K562 (cell line): Measurements from ENCODE around the gene CLIP1. TPM values are rescaled to one million over a fixed set of nuclear protein-coding genes. Genes with fewer than 3 reads are reported as not detected.

ENCODE experiments used
- ATAC-seq: fragments of 200-7000 bp; cut with Tn5 transposase; 3 replicates; pipeline ENCODE4 v1.9.1; 2020; ENCODE audit warnings: moderate library complexity
- BruUV-seq: library from RNA; stranded (reverse); fragments of 400-500 nt; replicated peaks from 2 replicates; lab custom pipeline; 2021; lab: Mats Ljungman, UMichigan
- CTCF ChIA-PET: fragments of 300-600 bp; formaldehyde crosslinking; extraction: SDS; loops from one replicate; lab custom pipeline; 2021; ENCODE audit warnings: low intra/inter-chr PET ratio; lab: Yijun Ruan, JAX
- POLR2A ChIA-PET: fragments of 300-600, 350-650 bp; sonication (Branson Sonifier 250); formaldehyde crosslinking; extraction: SDS; loops from one replicate; lab custom pipeline; 2021; ENCODE audit warnings: antibody characterized with exemption, inconsistent platforms; lab: Yijun Ruan, JAX
- DNase-seq, 4 experiments: peaks; one replicate each; pipeline versions ENCODE4 v3.0.0 to v3.0.0-alpha.2; 2011 to 2018; ENCODE audit warnings: low spot score in 3 of 4, mixed read lengths in 3 of 4; ENCODE audit errors: extremely low read depth in 1 of 4
- FAIRE-seq: peaks from 2 replicates; lab custom pipeline; 2011; peaks lifted over from hg19 to GRCh38; lab: Jason Lieb, UNC
- H2AFZ ChIP-seq: 2 replicates; pipeline ENCODE4 v1.6.0; 2011; ENCODE audit warnings: low read depth, low read length, control low read depth, inconsistent platforms
- H3K27ac ChIP-seq: fragments of 200-600 bp; 3 replicates; pipeline ENCODE4 v1.8.0; 2011; ENCODE audit warnings: low read depth, mild to moderate bottlenecking, control low read depth, inconsistent platforms, low read length, moderate library complexity, mixed read lengths; ENCODE audit errors: extremely low read depth
- H3K27me3 ChIP-seq, 2 experiments: fragments of 300-600 bp in 1 of 2; 2 replicates in 1 of 2; 3 replicates in 1 of 2; pipeline versions ENCODE4 v1.6.0 to v1.8.0; 2011; ENCODE audit warnings: inconsistent platforms in 2 of 2, low read length in 2 of 2, mild to moderate bottlenecking in 1 of 2, mixed read lengths in 1 of 2, moderate library complexity in 1 of 2; ENCODE audit not compliant: control insufficient read depth in 2 of 2, insufficient read depth in 2 of 2
- H3K36me3 ChIP-seq: fragments of 300-600 bp; 3 replicates; pipeline ENCODE4 v1.8.0; 2011; ENCODE audit warnings: mild to moderate bottlenecking, low read length, inconsistent platforms; ENCODE audit not compliant: control insufficient read depth, insufficient read depth
- H3K4me1 ChIP-seq, 2 experiments: fragments of 200-600 bp in 1 of 2; replicated peaks in 1 of 2; 2 replicates in 1 of 2; 3 replicates in 1 of 2; pipeline versions ENCODE4 v1.5.1 to v1.8.0; 2011; ENCODE audit warnings: inconsistent platforms in 2 of 2, low read length in 2 of 2, mild to moderate bottlenecking in 1 of 2, mixed read lengths in 1 of 2, moderate library complexity in 1 of 2; ENCODE audit not compliant: control insufficient read depth in 2 of 2, insufficient read depth in 2 of 2
- H3K4me2 ChIP-seq: 2 replicates; pipeline ENCODE4 v1.6.1; 2011; ENCODE audit warnings: low read length, control low read depth, inconsistent platforms, mixed read lengths; ENCODE audit not compliant: insufficient read depth
- H3K4me3 ChIP-seq: fragments of 200-600 bp; sonication (generic), shearing (Covaris generic); 2 replicates; pipeline ENCODE4 v1.5.1; 2016; ENCODE audit warnings: control low read depth, inconsistent platforms
- H3K79me2 ChIP-seq: fragments of 200-600 bp; 3 replicates; pipeline ENCODE4 v1.8.0; 2011; ENCODE audit warnings: low read length, inconsistent platforms; ENCODE audit not compliant: control insufficient read depth, insufficient read depth
- H3K9ac ChIP-seq, 2 experiments: 2 replicates each; pipeline versions ENCODE4 v1.6.0 to v1.6.1; 2011; ENCODE audit warnings: low read depth in 2 of 2, low read length in 2 of 2, control low read depth in 1 of 2, inconsistent platforms in 1 of 2, mild to moderate bottlenecking in 1 of 2, mixed read lengths in 1 of 2; ENCODE audit not compliant: insufficient read depth in 1 of 2
- H3K9me1 ChIP-seq: one replicate; pipeline ENCODE4 v1.6.0; 2011; ENCODE audit warnings: inconsistent platforms, mild to moderate bottlenecking, low read length, moderate library complexity; ENCODE audit not compliant: control insufficient read depth, insufficient read depth
- H3K9me3 ChIP-seq: replicated peaks from 2 replicates; pipeline ENCODE4 v1.5.1; 2011; ENCODE audit warnings: low read depth, low read length, inconsistent platforms; ENCODE audit not compliant: control insufficient read depth, insufficient read depth
- H4K20me1 ChIP-seq: replicated peaks from 2 replicates; pipeline ENCODE4 v1.6.1; 2011; ENCODE audit warnings: low read length, inconsistent platforms, mixed read lengths; ENCODE audit not compliant: control insufficient read depth, insufficient read depth
- ARID3A ChIP-seq: IDR thresholded peaks from 2 replicates; pipeline ENCODE4 v1.6.1; 2012; ENCODE audit warnings: low read depth, low read length, improper control_type of control experiment, borderline replicate concordance
- EP400 ChIP-seq: fragments of 450-650 bp; IDR thresholded peaks from 2 replicates; pipeline ENCODE4 v1.6.1; 2017; ENCODE audit warnings: antibody characterized with exemption, mild to moderate bottlenecking, moderate library complexity
- NRF1 ChIP-seq, 2 experiments: fragments of 450-650 bp; IDR thresholded peaks in 1 of 2; conservative IDR thresholded peaks in 1 of 2; 2 replicates each; pipeline ENCODE4 v1.6.1; 2014; ENCODE audit warnings: mild to moderate bottlenecking in 2 of 2
- RBM25 ChIP-seq: fragments of 200-400 bp; formaldehyde crosslinking; IDR thresholded peaks from 2 replicates; pipeline ENCODE4 v1.6.1; 2018; ENCODE audit warnings: low read length, low read depth, moderate library complexity; ENCODE audit not compliant: severe bottlenecking
- ZBTB33 ChIP-seq: sonication (generic); formaldehyde crosslinking; IDR thresholded peaks from 2 replicates; pipeline ENCODE4 v1.8.1; 2023; ENCODE audit warnings: mild to moderate bottlenecking, missing genetic modification reagents
- WGBS: fragments of 100-300 bp; shearing (Covaris generic); methylation state at CpG from one replicate; pipeline ENCODE4 v1.1.6; 2016; ENCODE audit warnings: low coverage, mixed read lengths; ENCODE audit not compliant: insufficient coverage; ENCODE audit errors: missing lambda C conversion rate; 5-methylcytosine and 5-hydroxymethylcytosine counted together
- in situ Hi-C: fragments of 300-500 bp; cut with MboI; formaldehyde crosslinking; loops from 4 replicates; pipeline ENCODE4 v1.15.0; 2018; ENCODE audit warnings: inconsistent platforms, mixed read lengths
- intact Hi-C: fragments of 100-400 bp; cut with micrococcal nuclease; formaldehyde crosslinking; loops from 2 replicates; pipeline ENCODE4 v1.14.2; 2022
- polyA plus RNA-seq, 8 experiments: library from polyadenylated mRNA; depleted of rRNA in 4 of 8; stranded (reverse) in 5 of 8; unstranded in 3 of 8; fragments of >200 nt; fragmentation: Nextera tagmentation in 2 of 8; fragmentation: Illumina TruSeq in 1 of 8; extraction: Ambion mirVana in 2 of 8; extraction: Trizol in 1 of 8; gene quantifications; 2 replicates each; pipeline versions ENCODE4 v1.2.1 to v1.2.3, GENCODE V29; 2011 to 2014; ENCODE audit warnings: inconsistent platforms in 1 of 8, missing spikeins in 1 of 8
- total RNA-seq, 7 experiments: library from RNA; depleted of rRNA in 6 of 7; stranded (reverse); fragments of >200 nt in 6 of 7; fragmentation: Illumina TruSeq in 2 of 7; extraction: Trizol in 2 of 7; gene quantifications; 2 replicates each; pipeline versions ENCODE4 v1.2.1 to v1.2.3, GENCODE V29; 2011 to 2021; ENCODE audit warnings: low replicate concordance in 1 of 7

CLIP1 gene
- total and polyA plus RNA-seq, 9 of the 15 experiments (the other 6 are each of a cell fraction or from before 2014, with no cell fraction given), result 5.8 to 33.9 (median 27.6) TPM

GRCh38 chr12:122471324-122472226, 49.1 kb upstream of the CLIP1 start:
- 35% methylated on average over 3 of the region's 3 CpGs for WGBS
- TF ChIP-seq ZBTB33 (CRISPR knock-in tag), result no peak
- no peak for TF ChIP-seq RBM25
- no peak for TF ChIP-seq NRF1 (conservative IDR thresholded peaks at IDR 0.05 in 1 of 2, IDR thresholded peaks at IDR 0.05 in 1 of 2)
- peak; percentile 32; the same call in 1 of the 2 replicates for TF ChIP-seq EP400
- TF ChIP-seq ARID3A, result peak; percentile 58; the same call in 1 of the 2 replicates

More at GRCh38 chr12:122471324-122472226, 49.1 kb upstream of the CLIP1 start:
- FAIRE-seq (peak; percentile 69), DNase-seq (peak; percentile 35 to 71 (median 49)), ATAC-seq (peak; percentile 75)
- Histone ChIP-seq H3K9me1 (no peaks in the 10 kb centered on the region), H3K27ac (peak overlapping the region; percentile 8; the same call in 1 of the 3 replicates), H3K9ac (no peak overlapping the region), H3K4me3 (no peak overlapping the region), H4K20me1 (no peaks in the 10 kb centered on the region), H3K9me3 (no peaks in the 10 kb centered on the region), H3K4me2 (no peak overlapping the region), H3K4me1 (peaks cover 0 to 5% of the 10 kb centered on the region in 2 experiments; a peak in 1 of 5 replicates), H3K27me3 (no peaks in the 10 kb centered on the region), H2AFZ (no peak overlapping the region), H3K79me2 (no peaks in the 10 kb centered on the region), H3K36me3 (peaks cover 46% of the 10 kb centered on the region)
- BruUV-seq, result no TSS peak
- ChIA-PET POLR2A (interaction anchor here (0.5 to 4.0 kb wide), 17 partner anchors 9 to 385 kb away, joined by 3 to 43 read pairs (median 4); partner anchors contain the start of gene ZCCHC8), CTCF (interaction anchor here (0.6 to 2.2 kb wide), 9 partner anchors 53 to 355 kb away, joined by 3 to 30 read pairs (median 3); no protein-coding TSS in a partner anchor)
- intact Hi-C loops (loop anchor here (1.0 to 2.0 kb wide), 3 partner anchors 51 to 135 kb away; no protein-coding TSS in a partner anchor), in situ Hi-C loops (no loop called here)
